ENCODE measurements around the gene USHBP1. TPM values are rescaled to one million over a fixed set of nuclear protein-coding genes. Genes with fewer than 3 reads are reported as not detected.

The USHBP1 gene
- total and polyA plus RNA-seq, 2 of the 13 experiments (the other 11 are each of a cell fraction or from before 2014, with no cell fraction given), result 0.15 to 1.5 TPM

- TF ChIP-seq USF2 (IDR thresholded peaks at IDR 0.05; ENCODE audit: low read depth, low read length) (no peak), USF2 (CRISPR knock-in tag; IDR thresholded peaks at IDR 0.05; ENCODE audit: borderline replicate concordance) (no peak; the same call in 1 of the 2 replicates), HIC2 (CRISPR knock-in tag; IDR thresholded peaks at IDR 0.05; ENCODE audit: low read depth) (no peak; the same call in 1 of the 2 replicates), ZNF296 (CRISPR knock-in tag; conservative IDR thresholded peaks at IDR 0.05) (peak; percentile 94), CEBPB (IDR thresholded peaks at IDR 0.05; ENCODE audit: borderline replicate concordance, low read depth, low read length) (no peak), TARDBP (CRISPR knock-in tag; IDR thresholded peaks at IDR 0.05) (peak; percentile 81; the same call in 1 of the 2 replicates), ZNF329 (CRISPR knock-in tag; IDR thresholded peaks at IDR 0.05; ENCODE audit: low read depth) (0 out of 2 replicates have a peak, but pooled peaks have one; percentile 35), MBD4 (IDR thresholded peaks at IDR 0.05; ENCODE audit: borderline replicate concordance, low read length) (no peak), TRIM22 (IDR thresholded peaks at IDR 0.05) (no peak), RBAK (CRISPR knock-in tag; IDR thresholded peaks at IDR 0.05) (no peak), ZNF550 (CRISPR knock-in tag; IDR thresholded peaks at IDR 0.05; ENCODE audit: borderline replicate concordance) (no peak), ZNF570 (CRISPR knock-in tag; IDR thresholded peaks at IDR 0.05; ENCODE audit: borderline replicate concordance) (no peak), ZNF34 (CRISPR knock-in tag; IDR thresholded peaks at IDR 0.05; ENCODE audit: borderline replicate concordance) (no peak), HIVEP1 (CRISPR knock-in tag; IDR thresholded peaks at IDR 0.05) (peak; percentile 64), THRA (CRISPR knock-in tag; IDR thresholded peaks at IDR 0.05; ENCODE audit: borderline replicate concordance) (peak; percentile 69), NCOA1 (CRISPR knock-in tag; IDR thresholded peaks at IDR 0.05) (no peak), ZFP82 (CRISPR knock-in tag; IDR thresholded peaks at IDR 0.05; ENCODE audit: borderline replicate concordance) (peak; percentile 88), ZNF282 (IDR thresholded peaks at IDR 0.05; ENCODE audit: partially characterized antibody) (no peak), MBNL3 (CRISPR knock-in tag; conservative IDR thresholded peaks at IDR 0.05) (no peak), ZNF589 (CRISPR knock-in tag; conservative IDR thresholded peaks at IDR 0.05) (no peak), ZNF251 (CRISPR knock-in tag; IDR thresholded peaks at IDR 0.05) (no peak)
Observed at GRCh38 chr19:17215127-17215971, 49.2 kb downstream of the USHBP1 start, which contains the start of gene USE1 (continued).

All from HepG2 (cell line).